ENCODE data around the gene ERC2.

ERC2 gene

DNA sequence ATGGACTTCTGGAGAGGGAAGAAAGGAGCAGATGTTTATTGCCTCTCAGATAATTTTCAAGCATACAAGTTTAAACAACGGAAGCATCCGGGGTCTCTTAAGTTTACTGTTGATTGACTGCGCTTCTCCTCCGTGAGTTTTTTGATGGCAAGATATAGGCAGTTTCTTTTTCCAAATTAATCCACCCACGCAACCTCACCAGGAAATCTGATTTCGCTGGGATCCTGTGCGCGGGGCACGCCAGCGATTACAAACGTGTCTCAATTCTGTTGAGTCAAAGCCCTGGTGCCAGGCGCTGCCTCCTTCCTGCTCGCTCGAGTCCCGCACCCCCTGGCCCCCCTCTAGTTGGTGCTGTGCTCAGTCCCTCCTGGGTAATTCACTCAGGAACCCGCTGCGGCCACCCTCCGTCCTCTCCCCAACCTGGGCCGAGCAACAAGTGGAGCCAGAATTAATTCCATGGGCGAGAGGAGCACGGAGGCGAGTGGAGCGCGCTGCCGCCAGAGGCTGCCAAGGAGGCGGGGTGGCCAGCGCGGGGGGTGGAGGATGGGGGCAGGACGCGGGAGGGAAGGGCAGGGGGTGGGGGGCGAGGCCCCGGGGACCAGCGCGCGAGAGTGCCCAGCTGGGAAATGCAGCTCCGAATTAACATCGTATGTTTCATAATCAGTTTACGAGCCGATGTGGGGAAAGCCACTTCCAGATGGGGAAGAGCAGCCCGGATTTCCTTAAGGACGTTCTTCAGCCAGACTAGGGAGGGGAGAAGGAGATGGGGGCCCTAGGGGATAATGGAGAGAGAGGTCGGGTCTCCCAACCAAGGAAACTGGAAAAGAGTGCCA, 987.1 kb downstream of the ERC2 start:
- DNase-seq: no peak

DNA sequence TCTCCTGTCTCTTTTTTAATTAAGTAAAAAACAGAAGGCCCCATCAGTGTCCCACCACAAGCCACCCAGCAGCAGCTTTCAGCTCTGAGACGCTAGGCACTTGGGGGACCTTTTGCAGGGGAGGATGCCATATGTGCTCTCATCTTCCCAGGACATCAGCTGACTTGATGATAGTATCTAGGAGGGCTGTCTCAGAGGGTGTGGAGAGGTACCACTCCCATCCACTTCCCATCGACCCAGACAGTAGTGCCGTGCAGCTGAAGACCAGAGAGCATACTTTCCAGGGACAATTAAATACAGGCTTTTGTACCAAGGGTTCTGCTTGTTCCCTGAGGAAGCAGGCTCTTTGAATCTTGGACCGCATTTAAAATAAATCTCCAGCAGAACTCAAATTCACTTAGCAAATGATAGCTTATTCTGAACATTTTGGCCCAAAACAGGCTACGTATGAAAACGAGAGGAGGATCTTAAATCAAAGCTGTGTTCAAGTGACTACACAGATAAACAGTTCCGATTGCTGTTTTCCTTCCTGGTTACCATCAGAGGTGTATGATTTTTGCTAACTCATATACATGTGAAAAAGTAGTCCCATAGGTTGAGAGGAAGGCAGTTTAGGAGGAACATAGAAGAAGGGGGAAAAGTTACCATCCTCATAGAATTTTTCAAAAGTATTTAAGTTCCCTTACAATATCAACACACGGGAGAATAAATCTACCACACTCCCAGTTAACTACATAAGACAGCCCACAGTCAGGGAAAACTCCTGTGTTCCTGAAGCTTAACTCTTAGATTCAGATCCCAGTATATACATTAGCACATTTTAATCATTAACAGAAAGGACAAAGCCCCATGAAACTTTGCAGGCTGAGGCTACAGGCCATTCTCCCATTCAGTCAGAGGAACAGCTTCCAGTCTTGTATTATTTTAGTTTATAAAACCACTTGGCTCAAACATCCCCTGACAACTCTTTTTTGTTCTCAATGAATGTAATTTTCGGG, 990.7 kb downstream of the ERC2 start:
- no peak for DNase-seq

DNA sequence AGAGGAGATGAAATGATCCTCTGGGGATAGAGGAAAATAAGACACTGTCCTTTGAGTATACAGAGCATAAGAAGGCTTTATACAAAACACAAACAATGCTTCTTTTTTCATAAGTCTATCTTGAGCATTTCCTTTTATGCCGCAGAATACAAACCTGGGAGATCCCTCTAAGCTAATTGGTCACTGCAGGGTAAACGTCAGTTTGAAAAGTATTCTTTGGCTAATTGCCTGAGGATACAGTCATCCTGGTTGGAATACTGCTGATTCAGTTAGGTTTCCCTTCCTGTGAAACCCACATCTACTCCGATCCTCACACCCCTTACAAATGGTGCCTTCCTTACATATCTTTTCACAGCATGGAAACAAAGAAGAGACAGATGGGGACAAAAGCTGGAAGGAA, 991.8 kb downstream of the ERC2 start:
- no peak for DNase-seq

DNA sequence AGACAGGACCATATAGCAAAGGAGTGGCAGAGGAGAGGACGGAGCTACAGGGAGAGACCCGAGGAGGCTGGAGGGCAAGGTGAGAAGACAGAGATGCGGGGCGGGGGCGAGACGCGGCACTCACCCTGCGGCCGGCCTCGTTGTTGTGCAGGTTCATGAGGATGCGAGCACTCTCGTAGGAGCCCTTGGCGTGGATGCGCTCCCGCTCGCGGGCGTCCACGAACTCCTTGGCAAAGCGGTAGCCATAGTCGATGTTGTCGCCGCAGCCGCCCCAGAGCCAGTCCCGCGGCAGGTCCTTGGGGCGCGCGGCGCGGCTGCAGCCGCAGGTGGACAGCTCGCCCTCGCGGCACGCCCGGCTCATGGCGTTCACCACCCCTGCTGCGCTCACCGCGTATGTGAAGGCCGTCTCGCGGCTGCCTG, 994.0 kb downstream of the ERC2 start:
- DNase-seq: no peak

DNA sequence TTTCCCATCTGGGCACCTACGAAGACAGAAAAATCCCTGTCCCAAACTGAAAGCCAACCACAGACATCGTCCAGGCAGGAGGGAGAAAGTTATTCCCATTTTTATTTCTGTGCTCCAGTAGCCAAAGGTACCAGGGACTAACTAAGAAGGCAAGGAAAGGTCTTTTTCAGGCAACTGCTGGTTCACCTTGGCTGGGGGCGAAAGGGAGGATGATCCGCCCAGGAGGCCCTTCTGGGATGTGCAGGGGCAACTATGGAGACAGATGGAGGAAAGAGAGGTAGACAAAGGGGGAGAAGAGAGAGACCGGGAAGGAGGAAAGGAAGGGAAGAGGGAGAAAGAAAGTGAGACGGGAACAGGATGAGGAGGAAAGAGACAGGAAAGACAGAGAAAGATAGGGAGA, 994.5 kb downstream of the ERC2 start:
- DNase-seq: no peak

DNA sequence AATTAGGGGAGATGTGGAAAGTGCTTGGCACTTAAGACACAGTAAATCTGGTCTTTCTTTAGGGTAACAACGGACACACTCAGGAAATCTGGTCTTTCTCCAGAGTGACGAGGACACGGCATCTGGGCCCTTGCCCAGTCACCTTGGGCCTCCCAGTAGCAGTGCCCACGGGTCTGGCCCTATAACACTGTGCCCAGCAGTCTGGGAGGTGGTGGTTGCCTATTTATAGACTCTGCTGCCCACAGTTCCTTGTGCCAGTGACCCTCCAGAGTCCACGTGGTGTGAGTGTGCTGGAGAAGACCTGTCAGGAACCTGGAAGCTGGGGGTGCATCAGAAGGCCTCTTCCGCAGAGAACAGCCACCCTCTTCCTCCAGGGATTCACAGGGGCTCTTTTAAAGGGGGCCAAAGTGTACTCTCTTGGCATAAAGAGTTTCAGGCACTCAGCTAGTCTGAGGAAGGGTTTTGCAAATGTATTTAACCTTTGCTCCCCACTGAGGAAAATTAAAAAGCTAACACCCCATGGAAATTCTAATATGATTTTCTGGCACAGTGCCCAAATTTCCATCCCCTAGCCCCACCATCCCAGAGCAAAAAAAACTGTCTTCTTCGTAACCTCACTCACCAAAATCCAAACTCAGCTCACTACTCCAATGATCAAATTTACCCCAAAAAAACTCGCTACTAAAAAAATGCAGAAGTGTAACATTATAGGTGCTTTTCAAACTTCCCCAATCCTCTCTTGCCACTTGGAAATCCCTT, 996.6 kb downstream of the ERC2 start:
- no peak for DNase-seq

DNA sequence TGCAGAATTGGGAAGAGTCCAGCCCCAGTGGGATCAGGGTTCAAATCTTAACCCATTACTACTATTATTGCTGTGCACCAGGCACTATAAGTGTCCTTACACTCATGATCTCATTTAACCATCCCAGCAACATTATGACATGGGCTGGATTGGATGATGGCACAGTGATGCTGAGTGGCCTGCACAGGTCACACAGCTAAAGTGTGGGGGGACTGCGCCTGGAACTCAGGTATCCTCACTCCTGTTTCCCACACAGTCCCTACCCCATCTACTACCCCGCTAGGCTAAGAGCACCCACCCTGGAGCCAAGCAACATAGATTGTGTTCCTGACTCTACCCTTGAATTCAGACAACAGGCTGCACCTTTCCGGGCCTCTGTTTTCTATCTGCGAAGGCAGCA, 997.2 kb downstream of the ERC2 start:
- DNase-seq: no peak

DNA sequence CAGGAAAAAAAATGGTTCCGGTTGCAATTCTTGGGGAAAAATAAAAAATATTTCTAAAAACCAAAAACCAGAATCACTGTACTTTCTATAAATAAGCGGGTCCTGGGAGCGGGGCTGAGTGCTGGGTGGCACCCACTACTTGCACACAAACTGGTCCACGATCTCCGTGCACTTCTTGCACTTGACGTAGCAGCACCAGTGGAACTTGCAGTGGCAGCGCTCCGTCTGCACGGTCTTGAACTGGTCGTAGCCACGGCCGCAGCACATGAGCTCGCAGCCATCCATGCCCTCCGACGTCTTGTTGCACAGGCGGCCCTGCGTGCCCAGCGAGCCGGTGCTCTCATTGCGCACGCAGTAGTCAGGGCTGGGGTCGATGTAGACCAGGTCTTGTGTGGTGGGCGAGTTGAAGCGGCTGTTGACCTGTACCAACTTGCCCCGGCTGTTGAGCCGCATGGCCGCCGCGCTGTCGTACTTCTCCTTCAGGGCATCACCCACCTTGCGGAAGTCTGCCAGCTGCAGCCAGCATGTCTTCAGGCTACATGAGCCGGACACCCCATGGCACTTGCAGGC, 998.2 kb downstream of the ERC2 start:
- DNase-seq: no peak

DNA sequence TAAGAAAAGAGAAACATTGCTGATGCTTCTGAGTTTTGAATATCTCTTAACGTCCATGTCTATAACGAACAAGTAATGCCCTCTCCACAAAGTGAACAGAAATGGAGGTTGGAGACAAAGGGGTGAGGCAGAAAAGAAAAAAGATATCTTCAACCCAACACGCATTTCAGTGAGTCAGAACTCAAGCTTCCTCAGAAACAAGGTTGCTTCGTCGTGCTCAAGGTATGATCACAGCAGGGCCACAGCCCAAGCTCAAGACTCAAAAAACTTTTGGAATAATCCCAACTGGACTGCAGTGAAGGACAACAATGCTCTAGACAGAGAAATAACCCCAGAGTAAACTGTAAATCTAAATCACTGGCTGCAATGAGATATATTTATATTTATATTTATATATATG, 1000.0 kb downstream of the ERC2 start:
- DNase-seq: no peak

DNA sequence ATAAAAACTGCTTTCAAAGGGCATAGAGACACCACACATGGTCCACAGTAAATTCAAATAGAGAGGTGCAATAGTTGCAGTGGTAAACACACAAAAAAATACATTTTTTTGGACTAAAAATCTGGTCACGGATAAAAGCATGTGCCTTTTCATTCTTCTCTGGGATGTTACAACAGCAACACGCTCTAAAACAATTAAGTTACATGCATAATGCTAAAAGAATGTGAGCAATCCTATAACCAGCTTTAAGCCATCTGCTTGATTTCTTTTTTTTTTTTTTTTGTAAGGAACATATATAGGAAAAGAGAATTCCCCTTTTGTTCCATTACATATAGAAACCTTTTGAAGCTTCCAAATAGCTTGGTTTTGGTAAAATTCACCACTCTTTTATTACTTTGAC, 1001.2 kb downstream of the ERC2 start:
- no peak for DNase-seq

DNA sequence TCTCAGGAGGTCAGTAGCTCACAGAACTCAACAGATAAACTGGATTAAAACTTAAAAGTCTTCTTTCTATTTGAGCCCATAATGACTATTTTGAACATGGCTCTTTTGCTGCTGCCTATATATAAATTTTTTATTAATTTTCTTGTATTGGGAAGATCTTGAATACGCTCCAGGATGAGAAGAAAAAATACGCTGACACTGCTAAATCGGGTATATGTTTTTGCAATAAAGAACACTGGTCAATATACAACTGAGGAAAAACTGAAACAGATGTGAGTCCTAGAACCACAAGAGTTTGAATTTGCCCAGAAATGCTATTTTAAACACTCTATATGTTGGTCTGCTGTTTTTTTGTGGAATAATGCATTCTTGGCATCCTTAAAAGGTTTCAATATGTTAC, 1001.7 kb downstream of the ERC2 start:
- DNase-seq: no peak

DNA sequence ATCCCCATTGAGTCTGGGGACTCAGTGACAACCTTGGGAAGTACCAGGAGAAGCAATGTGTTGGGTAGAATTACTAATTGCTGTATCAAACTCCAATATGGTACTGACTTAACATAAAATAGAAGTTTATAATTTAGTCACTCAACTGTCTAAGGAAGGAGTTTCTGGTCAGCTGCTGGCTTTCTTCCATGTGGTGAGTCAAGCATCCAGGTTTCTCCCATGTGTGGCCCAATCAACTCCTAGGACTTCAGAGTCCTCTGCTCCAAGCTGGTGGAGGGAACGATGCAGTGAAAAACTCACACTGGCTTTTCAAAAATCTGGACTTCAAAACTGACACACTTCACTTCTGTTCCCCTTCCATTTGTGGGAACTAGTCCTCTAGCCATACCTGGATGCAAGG, 1006.4 kb downstream of the ERC2 start:
- DNase-seq: no peak

DNA sequence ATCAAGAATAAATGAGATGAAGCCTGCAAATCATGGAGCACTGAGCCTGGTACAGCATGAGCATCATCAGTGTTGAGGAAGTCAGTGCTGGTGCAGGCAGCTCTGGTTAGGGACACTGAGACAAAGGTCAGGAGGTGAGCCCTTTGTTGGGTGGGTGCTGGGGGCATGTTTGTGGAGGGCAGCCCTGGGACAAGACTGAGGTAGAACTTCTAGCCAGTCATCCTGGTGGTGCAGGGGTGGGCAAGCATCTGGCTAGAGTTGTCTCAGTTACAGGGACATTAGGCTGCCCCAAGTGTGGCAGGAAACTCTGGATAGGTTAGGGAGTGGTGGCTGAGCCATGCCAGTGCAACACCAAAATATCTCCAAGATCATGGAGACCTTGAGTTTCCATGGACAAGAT, 1008.4 kb downstream of the ERC2 start:
- DNase-seq: no peak

Data from activated naive CD4-positive, alpha-beta T cell treated with Interleukin-2 at 50 U/mL for 16 hours (primary cell).